ENCODE measurements around the gene GCFC2. TPM values are rescaled to one million over a fixed set of nuclear protein-coding genes. Genes with fewer than 3 reads are reported as not detected.

Gene GCFC2
- total and polyA plus RNA-seq, 9 of the 15 experiments (the other 6 are each of a cell fraction or from before 2014, with no cell fraction given), result 10.5 to 40.6 (median 23.0) TPM

DNA sequence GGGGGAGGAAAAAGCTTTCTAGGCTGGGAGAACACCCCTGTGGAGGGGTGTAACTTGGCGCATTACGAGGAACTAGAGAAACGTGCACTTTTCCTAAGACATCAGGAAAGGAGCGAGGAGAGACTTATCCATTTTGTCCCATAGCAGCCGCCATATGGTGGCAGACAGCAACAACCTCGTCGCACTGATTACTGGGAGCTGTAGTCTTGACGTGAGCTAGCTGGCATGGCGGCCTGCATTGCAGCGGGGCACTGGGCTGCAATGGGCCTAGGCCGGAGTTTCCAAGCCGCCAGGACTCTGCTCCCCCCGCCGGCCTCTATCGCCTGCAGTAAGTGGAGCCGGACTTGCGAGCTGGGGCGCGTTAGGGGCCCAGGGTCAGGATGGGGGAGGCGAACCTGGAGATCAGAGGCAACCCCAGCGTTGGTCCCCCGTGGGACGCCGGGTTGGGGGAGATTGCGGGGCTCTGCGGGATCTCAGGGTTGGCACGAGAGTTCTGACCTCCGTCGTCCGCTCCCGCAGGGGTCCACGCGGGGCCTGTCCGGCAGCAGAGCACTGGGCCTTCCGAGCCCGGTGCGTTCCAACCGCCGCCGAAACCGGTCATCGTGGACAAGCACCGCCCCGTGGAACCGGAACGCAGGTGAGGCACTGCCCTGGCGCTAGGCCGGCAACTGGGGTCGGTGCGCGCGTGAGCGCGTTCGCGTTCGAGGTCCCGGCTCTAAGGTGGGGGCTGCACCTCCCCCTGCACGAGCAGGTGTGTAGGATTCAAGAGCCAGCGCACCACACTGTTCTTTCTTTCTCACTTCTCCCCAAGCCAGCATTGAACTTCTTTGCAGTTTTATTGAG lies 63.9 kb downstream of the GCFC2 start, which contains the start of gene MRPL19 (continued):
- TF ChIP-seq, protein P1, sequence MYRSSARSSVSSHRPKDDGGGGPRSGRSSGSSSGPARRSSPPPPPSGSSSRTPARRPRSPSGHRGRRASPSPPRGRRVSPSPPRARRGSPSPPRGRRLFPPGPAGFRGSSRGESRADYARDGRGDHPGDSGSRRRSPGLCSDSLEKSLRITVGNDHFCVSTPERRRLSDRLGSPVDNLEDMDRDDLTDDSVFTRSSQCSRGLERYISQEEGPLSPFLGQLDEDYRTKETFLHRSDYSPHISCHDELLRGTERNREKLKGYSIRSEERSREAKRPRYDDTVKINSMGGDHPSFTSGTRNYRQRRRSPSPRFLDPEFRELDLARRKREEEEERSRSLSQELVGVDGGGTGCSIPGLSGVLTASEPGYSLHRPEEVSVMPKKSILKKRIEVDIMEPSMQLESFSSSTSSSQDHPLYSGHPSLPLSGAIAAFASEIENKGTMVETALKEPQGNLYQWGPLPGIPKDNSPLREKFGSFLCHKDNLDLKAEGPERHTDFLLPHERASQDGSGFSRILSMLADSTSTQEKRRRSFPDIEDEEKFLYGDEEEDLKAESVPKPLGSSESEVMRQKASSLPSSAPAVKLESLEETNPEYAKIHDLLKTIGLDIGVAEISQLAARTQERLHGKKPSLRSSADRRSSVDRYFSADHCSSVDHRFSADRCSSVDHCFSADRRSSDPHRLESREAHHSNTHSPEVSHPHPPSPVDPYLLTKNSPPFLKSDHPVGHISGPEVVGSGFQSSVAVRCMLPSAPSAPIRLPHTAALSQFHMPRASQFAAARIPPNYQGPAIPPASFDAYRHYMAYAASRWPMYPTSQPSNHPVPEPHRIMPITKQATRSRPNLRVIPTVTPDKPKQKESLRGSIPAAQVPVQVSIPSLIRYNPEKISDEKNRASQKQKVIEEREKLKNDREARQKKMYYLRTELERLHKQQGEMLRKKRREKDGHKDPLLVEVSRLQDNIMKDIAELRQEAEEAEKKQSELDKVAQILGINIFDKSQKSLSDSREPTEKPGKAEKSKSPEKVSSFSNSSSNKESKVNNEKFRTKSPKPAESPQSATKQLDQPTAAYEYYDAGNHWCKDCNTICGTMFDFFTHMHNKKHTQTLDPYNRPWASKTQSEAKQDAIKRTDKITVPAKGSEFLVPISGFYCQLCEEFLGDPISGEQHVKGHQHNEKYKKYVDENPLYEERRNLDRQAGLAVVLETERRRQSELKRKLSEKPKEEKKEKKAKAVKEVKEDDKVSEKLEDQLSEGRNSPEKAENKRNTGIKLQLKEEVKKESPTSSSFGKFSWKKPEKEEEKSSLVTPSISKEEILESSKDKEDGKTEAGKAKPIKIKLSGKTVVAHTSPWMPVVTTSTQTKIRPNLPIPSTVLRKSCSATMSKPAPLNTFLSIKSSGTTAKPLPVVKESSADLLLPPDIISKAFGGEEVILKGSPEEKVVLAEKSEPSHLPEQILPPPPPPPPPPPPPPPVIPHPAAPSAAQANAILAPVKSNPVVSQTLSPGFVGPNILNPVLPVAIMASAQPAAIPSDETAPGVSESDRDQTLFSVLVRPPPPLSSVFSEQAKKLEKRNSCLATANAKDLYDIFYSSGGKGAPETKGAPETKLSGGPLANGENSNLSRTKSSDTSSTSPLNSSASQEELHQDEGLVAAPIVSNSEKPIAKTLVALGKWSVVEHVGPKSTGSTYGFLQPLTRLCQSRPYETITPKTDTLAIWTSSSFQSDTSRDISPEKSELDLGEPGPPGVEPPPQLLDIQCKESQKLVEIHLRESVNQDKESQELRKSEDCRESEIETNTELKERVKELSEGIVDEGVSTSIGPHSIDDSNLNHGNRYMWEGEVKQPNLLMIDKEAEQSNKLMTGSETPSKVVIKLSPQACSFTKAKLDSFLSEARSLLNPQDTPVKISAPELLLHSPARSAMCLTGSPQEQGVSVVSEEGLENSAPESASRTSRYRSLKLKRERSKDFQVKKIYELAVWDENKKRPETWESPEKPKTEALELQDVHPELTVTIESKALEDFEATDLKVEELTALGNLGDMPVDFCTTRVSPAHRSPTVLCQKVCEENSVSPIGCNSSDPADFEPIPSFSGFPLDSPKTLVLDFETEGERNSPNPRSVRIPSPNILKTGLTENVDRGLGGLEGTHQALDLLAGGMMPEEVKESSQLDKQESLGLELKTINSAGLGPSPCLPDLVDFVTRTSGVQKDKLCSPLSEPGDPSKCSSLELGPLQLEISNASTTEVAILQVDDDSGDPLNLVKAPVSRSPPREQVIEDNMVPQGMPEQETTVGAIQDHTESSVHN (IDR thresholded peaks at IDR 0.05; ENCODE audit: borderline replicate concordance in 1 of 2, low read depth in 1 of 2), result no peak
- no peak for TF ChIP-seq PYGO2 (tag; IDR thresholded peaks at IDR 0.05)
- TF ChIP-seq RBM22 (IDR thresholded peaks at IDR 0.05; ENCODE audit: low read depth, low read length, poor library complexity, severe bottlenecking), result no peak
- no peak for TF ChIP-seq ZC3H11A (IDR thresholded peaks at IDR 0.05; ENCODE audit: low read depth, low read length)
- TF ChIP-seq THRAP3 (IDR thresholded peaks at IDR 0.05; ENCODE audit: borderline replicate concordance), result no peak
- no peak for TF ChIP-seq NFE2L1 (tag; IDR thresholded peaks at IDR 0.05; ENCODE audit: borderline replicate concordance, low read depth)
- TF ChIP-seq, protein P2, sequence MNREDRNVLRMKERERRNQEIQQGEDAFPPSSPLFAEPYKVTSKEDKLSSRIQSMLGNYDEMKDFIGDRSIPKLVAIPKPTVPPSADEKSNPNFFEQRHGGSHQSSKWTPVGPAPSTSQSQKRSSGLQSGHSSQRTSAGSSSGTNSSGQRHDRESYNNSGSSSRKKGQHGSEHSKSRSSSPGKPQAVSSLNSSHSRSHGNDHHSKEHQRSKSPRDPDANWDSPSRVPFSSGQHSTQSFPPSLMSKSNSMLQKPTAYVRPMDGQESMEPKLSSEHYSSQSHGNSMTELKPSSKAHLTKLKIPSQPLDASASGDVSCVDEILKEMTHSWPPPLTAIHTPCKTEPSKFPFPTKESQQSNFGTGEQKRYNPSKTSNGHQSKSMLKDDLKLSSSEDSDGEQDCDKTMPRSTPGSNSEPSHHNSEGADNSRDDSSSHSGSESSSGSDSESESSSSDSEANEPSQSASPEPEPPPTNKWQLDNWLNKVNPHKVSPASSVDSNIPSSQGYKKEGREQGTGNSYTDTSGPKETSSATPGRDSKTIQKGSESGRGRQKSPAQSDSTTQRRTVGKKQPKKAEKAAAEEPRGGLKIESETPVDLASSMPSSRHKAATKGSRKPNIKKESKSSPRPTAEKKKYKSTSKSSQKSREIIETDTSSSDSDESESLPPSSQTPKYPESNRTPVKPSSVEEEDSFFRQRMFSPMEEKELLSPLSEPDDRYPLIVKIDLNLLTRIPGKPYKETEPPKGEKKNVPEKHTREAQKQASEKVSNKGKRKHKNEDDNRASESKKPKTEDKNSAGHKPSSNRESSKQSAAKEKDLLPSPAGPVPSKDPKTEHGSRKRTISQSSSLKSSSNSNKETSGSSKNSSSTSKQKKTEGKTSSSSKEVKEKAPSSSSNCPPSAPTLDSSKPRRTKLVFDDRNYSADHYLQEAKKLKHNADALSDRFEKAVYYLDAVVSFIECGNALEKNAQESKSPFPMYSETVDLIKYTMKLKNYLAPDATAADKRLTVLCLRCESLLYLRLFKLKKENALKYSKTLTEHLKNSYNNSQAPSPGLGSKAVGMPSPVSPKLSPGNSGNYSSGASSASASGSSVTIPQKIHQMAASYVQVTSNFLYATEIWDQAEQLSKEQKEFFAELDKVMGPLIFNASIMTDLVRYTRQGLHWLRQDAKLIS (CRISPR knock-in tag; IDR thresholded peaks at IDR 0.05), result 0 out of 2 replicates have a peak, but pooled peaks have one; percentile 42
- no peak for TF ChIP-seq PRMT5 (CRISPR knock-in tag; IDR thresholded peaks at IDR 0.05)
- TF ChIP-seq, protein P3, sequence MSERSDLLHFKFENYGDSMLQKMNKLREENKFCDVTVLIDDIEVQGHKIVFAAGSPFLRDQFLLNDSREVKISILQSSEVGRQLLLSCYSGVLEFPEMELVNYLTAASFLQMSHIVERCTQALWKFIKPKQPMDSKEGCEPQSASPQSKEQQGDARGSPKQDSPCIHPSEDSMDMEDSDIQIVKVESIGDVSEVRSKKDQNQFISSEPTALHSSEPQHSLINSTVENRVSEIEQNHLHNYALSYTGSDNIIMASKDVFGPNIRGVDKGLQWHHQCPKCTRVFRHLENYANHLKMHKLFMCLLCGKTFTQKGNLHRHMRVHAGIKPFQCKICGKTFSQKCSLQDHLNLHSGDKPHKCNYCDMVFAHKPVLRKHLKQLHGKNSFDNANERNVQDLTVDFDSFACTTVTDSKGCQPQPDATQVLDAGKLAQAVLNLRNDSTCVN (CRISPR knock-in tag; IDR thresholded peaks at IDR 0.05), result no peak
- no peak for TF ChIP-seq ZNF780A (CRISPR knock-in tag; IDR thresholded peaks at IDR 0.05)
- TF ChIP-seq HCFC1 (IDR thresholded peaks at IDR 0.05; ENCODE audit: low read depth, low read length), result peak; percentile 95
- TF ChIP-seq NR4A1 (CRISPR knock-in tag; IDR thresholded peaks at IDR 0.05), result no peak
- no peak for TF ChIP-seq NR4A1 (tag; IDR thresholded peaks at IDR 0.05)
- TF ChIP-seq ELF4 (CRISPR knock-in tag; IDR thresholded peaks at IDR 0.05), result no peak

Data from K562 (cell line).